Measurements from ENCODE around the gene HOMER1. TPM values are rescaled to one million over a fixed set of nuclear protein-coding genes. Genes with fewer than 3 reads are reported as not detected.
A peak's percentile ranks its signal among the peaks of the same experiment; 100 is the strongest.
"Not testable (repeated sequence)": the region's sequence is repeated elsewhere in the genome, so short reads cannot be mapped to it uniquely, and the experiment has no call there.

Gene HOMER1
- total RNA-seq, 1 experiment from 2014 or later, result 12.5 TPM

- Histone ChIP-seq H3K27me3 (ENCODE audit: insufficient read depth, low read depth) (no peaks in the 10 kb centered on the region), H3K4me3 (no peak overlapping the region), H3K79me2 (ENCODE audit: low read depth) (no peaks in the 10 kb centered on the region), H2AFZ (peak overlapping the region; percentile 66; the same call in 1 of the 2 replicates), H3K9me3 (ENCODE audit: insufficient read depth, low read depth) (no peaks in the 10 kb centered on the region), H3K4me2 (peak overlapping the region; percentile 66), H3K4me1 (replicated peaks; ENCODE audit: insufficient read depth) (peaks cover 32% of the 10 kb centered on the region), H3K27ac (peak overlapping the region; percentile 45), H3K36me3 (ENCODE audit: low read depth) (no peaks in the 10 kb centered on the region), H3K9me2 (ENCODE audit: insufficient read depth) (no peaks in the 10 kb centered on the region), H3F3A (ENCODE audit: insufficient read depth, low read depth) (peaks cover 25% of the 10 kb centered on the region), H4K20me1 (ENCODE audit: insufficient read depth) (no peaks in the 10 kb centered on the region)
- ChIA-PET POLR2A (ENCODE audit: unreplicated experiment) (no interaction called here), CTCF (no interaction called here)
- TF ChIP-seq EZH2 (IDR thresholded peaks at IDR 0.05; ENCODE audit: low read depth) (no peak), CTCF (conservative IDR thresholded peaks at IDR 0.05) (no peak)
- peak in 1 of 2 experiments; percentile 66 for DNase-seq
- intact Hi-C loops (cut with micrococcal nuclease; ENCODE audit: unreplicated experiment), result no loop called here
- BruUV-seq (replicated peaks), result no TSS peak
Measured at GRCh38 chr5:79518718-79519117, 4.8 kb upstream of the HOMER1 start.

- Histone ChIP-seq H3F3A (ENCODE audit: insufficient read depth, low read depth) (peaks cover 32% of the 10 kb centered on the region), H3K27ac (no peak overlapping the region), H3K4me1 (replicated peaks; ENCODE audit: insufficient read depth) (peaks cover 32% of the 10 kb centered on the region), H3K27me3 (ENCODE audit: insufficient read depth, low read depth) (no peaks in the 10 kb centered on the region), H3K4me3 (no peak overlapping the region), H3K9me3 (ENCODE audit: insufficient read depth, low read depth) (no peaks in the 10 kb centered on the region), H3K9me2 (ENCODE audit: insufficient read depth) (no peaks in the 10 kb centered on the region), H2AFZ (no peak overlapping the region), H3K4me2 (no peak overlapping the region), H4K20me1 (ENCODE audit: insufficient read depth) (no peaks in the 10 kb centered on the region), H3K36me3 (ENCODE audit: low read depth) (no peaks in the 10 kb centered on the region), H3K79me2 (ENCODE audit: low read depth) (peaks cover 9% of the 10 kb centered on the region)
- TF ChIP-seq CTCF (conservative IDR thresholded peaks at IDR 0.05), result no peak
- TF ChIP-seq EZH2 (IDR thresholded peaks at IDR 0.05; ENCODE audit: low read depth), result no peak
- ChIA-PET CTCF (no interaction called here), POLR2A (ENCODE audit: unreplicated experiment) (no interaction called here)
- no peak for DNase-seq
- intact Hi-C loops (cut with micrococcal nuclease; ENCODE audit: unreplicated experiment), result no loop called here
- BruUV-seq (replicated peaks), result no TSS peak
Measured at GRCh38 chr5:79517601-79518000, 3.7 kb upstream of the HOMER1 start.

GRCh38 chr5:79516986-79517385, 3.1 kb upstream of the HOMER1 start:
- H4K20me1 ChIP-seq (ENCODE audit: insufficient read depth), result no peaks in the 10 kb centered on the region
- H3K9me2 ChIP-seq (ENCODE audit: insufficient read depth), result no peaks in the 10 kb centered on the region
- no peak for TF ChIP-seq CTCF (conservative IDR thresholded peaks at IDR 0.05)
- TF ChIP-seq EZH2 (IDR thresholded peaks at IDR 0.05; ENCODE audit: low read depth), result no peak
- H3K27ac ChIP-seq, result no peak overlapping the region
- peaks cover 34% of the 10 kb centered on the region for H3F3A ChIP-seq (ENCODE audit: insufficient read depth, low read depth)
- no peaks in the 10 kb centered on the region for H3K9me3 ChIP-seq (ENCODE audit: insufficient read depth, low read depth)
- DNase-seq, result no peak
- intact Hi-C loops (cut with micrococcal nuclease; ENCODE audit: unreplicated experiment), result no loop called here
- ChIA-PET POLR2A (ENCODE audit: unreplicated experiment) (no interaction called here), CTCF (interaction anchor here (0.5 to 0.7 kb wide), 2 partner anchors 74 to 731 kb away, joined by 3 to 5 read pairs; no protein-coding TSS in a partner anchor)
- BruUV-seq (replicated peaks), result no TSS peak
- no peaks in the 10 kb centered on the region for H3K36me3 ChIP-seq (ENCODE audit: low read depth)
- H3K4me3 ChIP-seq, result no peak overlapping the region
- H2AFZ ChIP-seq, result no peak overlapping the region
- no peaks in the 10 kb centered on the region for H3K27me3 ChIP-seq (ENCODE audit: insufficient read depth, low read depth)
- peaks cover 32% of the 10 kb centered on the region for H3K4me1 ChIP-seq (replicated peaks; ENCODE audit: insufficient read depth)
- H3K4me2 ChIP-seq, result no peak overlapping the region
- H3K79me2 ChIP-seq (ENCODE audit: low read depth), result peaks cover 15% of the 10 kb centered on the region

GRCh38 chr5:79516331-79516730, 2.4 kb upstream of the HOMER1 start:
- H3K4me2 ChIP-seq; H3K9me2 ChIP-seq (ENCODE audit: insufficient read depth); H3K27ac ChIP-seq; BruUV-seq (replicated peaks); intact Hi-C loops (cut with micrococcal nuclease; ENCODE audit: unreplicated experiment); DNase-seq; H3K36me3 ChIP-seq (ENCODE audit: low read depth); POLR2A ChIA-PET (ENCODE audit: unreplicated experiment); H2AFZ ChIP-seq; H3K4me3 ChIP-seq; H3K27me3 ChIP-seq (ENCODE audit: insufficient read depth, low read depth); H3K9me3 ChIP-seq (ENCODE audit: insufficient read depth, low read depth); H4K20me1 ChIP-seq (ENCODE audit: insufficient read depth): not testable (repeated sequence)
- CTCF ChIA-PET, result interaction anchor here (0.5 to 0.7 kb wide), 2 partner anchors 74 to 732 kb away, joined by 3 to 5 read pairs; no protein-coding TSS in a partner anchor
- Histone ChIP-seq H3K79me2 (ENCODE audit: low read depth) (peaks cover 21% of the 10 kb centered on the region), H3K4me1 (replicated peaks; ENCODE audit: insufficient read depth) (peaks cover 38% of the 10 kb centered on the region), H3F3A (ENCODE audit: insufficient read depth, low read depth) (peaks cover 34% of the 10 kb centered on the region)
